NCI-H446 treated with DMSO at 0.1 percent for 48 hours (cell line): ENCODE results near the gene NCEH1.

Experiments
- DNase-seq: peaks from one replicate; lab custom pipeline; 2025; lab: John Stamatoyannopoulos, UW

Gene NCEH1

DNA sequence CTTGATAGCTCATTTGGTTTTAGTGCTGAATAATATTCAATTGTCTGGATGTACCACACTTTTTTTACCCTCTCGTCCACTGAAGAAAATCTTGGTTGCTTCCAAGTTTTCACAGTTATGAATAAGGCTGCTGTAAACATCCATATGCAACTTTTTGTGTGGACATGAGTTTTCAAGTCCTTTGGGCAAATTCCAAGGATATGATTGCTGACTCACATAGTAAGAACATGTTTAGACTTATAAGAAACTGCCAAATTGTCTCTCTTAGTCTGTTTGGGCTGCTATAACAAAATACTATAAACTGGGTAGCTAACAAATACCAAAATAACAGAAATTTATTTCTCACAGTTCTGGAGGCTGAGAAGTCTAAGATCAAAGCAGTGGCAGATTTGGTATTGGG, 128.2 kb downstream of the NCEH1 start:
- DNase-seq, result no peak

DNA sequence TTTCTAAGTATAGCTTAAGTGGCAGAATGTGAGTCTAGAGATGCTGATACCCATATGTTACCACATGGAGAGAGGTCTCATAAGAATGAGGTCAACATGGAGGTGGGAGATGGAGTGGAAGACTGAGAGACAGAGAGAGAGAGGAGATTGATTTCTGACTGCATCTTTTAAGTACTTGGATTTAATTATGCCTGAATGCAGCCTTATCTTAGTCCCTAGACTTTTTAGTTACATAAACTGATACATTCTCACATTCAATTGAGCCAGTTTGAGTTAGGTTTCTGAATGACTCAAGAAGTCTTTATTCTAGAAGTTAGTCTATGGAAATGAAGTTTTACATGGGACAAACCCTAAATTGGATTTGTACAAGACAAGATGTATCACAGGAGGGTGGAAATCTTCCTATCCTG, 129.1 kb downstream of the NCEH1 start:
- DNase-seq, result no peak

DNA sequence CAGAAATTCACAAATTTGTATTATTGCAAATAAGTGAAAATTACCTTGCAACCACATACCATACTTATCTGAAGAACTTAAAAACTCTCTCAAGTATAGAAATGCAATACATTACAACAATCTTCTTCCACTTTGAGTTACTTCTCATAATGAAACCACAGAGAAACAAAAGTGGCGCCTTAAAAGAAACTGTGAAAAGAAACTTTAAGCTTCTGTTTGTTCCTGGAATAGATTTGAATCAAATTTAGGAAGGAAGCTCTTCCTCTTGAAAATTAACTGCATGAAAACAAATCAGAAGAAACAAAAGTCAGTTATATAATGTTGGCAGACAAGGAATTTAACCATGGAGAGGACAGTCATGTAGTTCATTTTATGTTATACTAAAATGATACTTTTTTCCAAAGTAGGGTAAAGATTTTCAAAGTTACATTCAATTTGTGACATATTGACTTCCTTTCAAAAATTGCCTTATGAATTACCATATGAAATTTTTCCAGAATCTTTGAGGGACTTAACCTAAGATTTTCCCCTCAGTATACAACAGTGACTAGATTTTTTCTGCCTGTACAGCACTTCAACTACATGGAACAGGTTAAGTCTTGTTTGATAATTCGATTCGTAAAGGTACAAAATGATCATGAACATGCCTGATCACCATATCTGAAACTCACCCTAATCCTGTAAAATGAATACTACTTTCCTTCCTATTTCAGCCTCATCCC, 130.0 kb downstream of the NCEH1 start:
- DNase-seq, result no peak
